Stimulated activated CD4-positive, alpha-beta T cell treated with anti-CD3 and anti-CD28 coated beads, Interleukin-1b, Interleukin-23, amount 100 ng/mL, for 1 hour (primary cell): ENCODE measurements around the gene SLC23A2.
"Not testable (repeated sequence)": the region's sequence is repeated elsewhere in the genome, so short reads cannot be mapped to it uniquely, and the experiment has no call there.

ENCODE experiments used
- DNase-seq, 2 donors: peaks; one replicate each; pipeline ENCODE4 v3.0.0-alpha.2; 2020; ENCODE audit warnings: low read depth in 2 of 2

The SLC23A2 gene

GRCh38 chr20:5001174-5002076 lies at the start of gene SLC23A2:
SLC23A2 (minus strand) TSS chr20:5001510; CDS start chr20:4932562, 68,948 bp downstream.
- peak; percentile 28 to 30 for DNase-seq

- no peak for DNase-seq
These were observed 45.5 kb upstream of the SLC23A2 start for GRCh38 chr20:5046656-5047339.

- no peak for DNase-seq
These were observed 44.6 kb upstream of the SLC23A2 start for GRCh38 chr20:5045906-5046305.

- DNase-seq: no peak
These were observed 42.8 kb upstream of the SLC23A2 start for GRCh38 chr20:5044075-5044620.

GRCh38 chr20:5041433-5041832 lies 40.1 kb upstream of the SLC23A2 start:
- no peak for DNase-seq

GRCh38 chr20:5040345-5040744 lies 39.0 kb upstream of the SLC23A2 start:
- no peak for DNase-seq

- DNase-seq: no peak
These were observed 38.6 kb upstream of the SLC23A2 start for GRCh38 chr20:5039889-5040288.

GRCh38 chr20:5039255-5039657 lies 37.9 kb upstream of the SLC23A2 start:
- DNase-seq: no peak

GRCh38 chr20:5036828-5037227 lies 35.5 kb upstream of the SLC23A2 start:
- no peak for DNase-seq

- not testable (repeated sequence) for DNase-seq
These were observed 34.2 kb upstream of the SLC23A2 start for GRCh38 chr20:5035518-5035917.

- DNase-seq: no peak
These were observed 32.3 kb upstream of the SLC23A2 start for GRCh38 chr20:5033566-5033965.

- not testable (repeated sequence) for DNase-seq
These were observed 30.4 kb upstream of the SLC23A2 start for GRCh38 chr20:5031701-5032100.

GRCh38 chr20:5031206-5031557 lies 29.9 kb upstream of the SLC23A2 start:
- DNase-seq: no peak

GRCh38 chr20:5030348-5031205 lies 29.3 kb upstream of the SLC23A2 start:
- DNase-seq: no peak

- DNase-seq: not testable (repeated sequence)
These were observed 27.1 kb upstream of the SLC23A2 start for GRCh38 chr20:5028258-5029059.

- DNase-seq: no peak
These were observed 23.7 kb upstream of the SLC23A2 start for GRCh38 chr20:5024982-5025381.

GRCh38 chr20:5024103-5024502 lies 22.8 kb upstream of the SLC23A2 start:
- DNase-seq: no peak

- not testable (repeated sequence) for DNase-seq
These were observed 21.9 kb upstream of the SLC23A2 start for GRCh38 chr20:5023171-5023570.

- no peak for DNase-seq
These were observed 19.4 kb upstream of the SLC23A2 start for GRCh38 chr20:5020760-5021159.

- DNase-seq: no peak
These were observed 12.6 kb upstream of the SLC23A2 start for GRCh38 chr20:5013682-5014447.
